Urinary bladder (tissue), 4 donors: Measurements from ENCODE around the gene HBM. TPM values are rescaled to one million over a fixed set of nuclear protein-coding genes. Genes with fewer than 3 reads are reported as not detected.
"Not testable (repeated sequence)": the region's sequence is repeated elsewhere in the genome, so short reads cannot be mapped to it uniquely, and the experiment has no call there.

Experiments
- DNase-seq: peaks from one replicate; pipeline ENCODE4 v3.0.0-alpha.2; 2015; ENCODE audit errors: extremely low spot score
- H3K27ac ChIP-seq: one replicate; pipeline ENCODE4 v1.5.1; 2013; ENCODE audit warnings: low read depth, mild to moderate bottlenecking, moderate library complexity
- H3K36me3 ChIP-seq: one replicate; pipeline ENCODE4 v1.6.1; 2013; ENCODE audit warnings: mild to moderate bottlenecking, moderate library complexity; ENCODE audit not compliant: insufficient read depth
- H3K4me1 ChIP-seq: one replicate; pipeline ENCODE4 v1.6.1; 2013; ENCODE audit warnings: mild to moderate bottlenecking, moderate library complexity; ENCODE audit not compliant: insufficient read depth
- H3K4me3 ChIP-seq: one replicate; pipeline ENCODE4 v1.5.1; 2013; ENCODE audit warnings: low read depth, low read length
- WGBS: extraction: QIAGEN DNeasy Blood & Tissue Kit; methylation state at CpG from one replicate; pipeline ENCODE4 v1.1.7; 2013; 5-methylcytosine and 5-hydroxymethylcytosine counted together
- polyA plus RNA-seq: library from polyadenylated mRNA; stranded (reverse); fragments of 200-250 nt; gene quantifications from one replicate; pipeline ENCODE4 v1.2.3, GENCODE V29; 2013
- total RNA-seq: library from RNA; depleted of rRNA; stranded (reverse); fragments of >200 nt; gene quantifications from one replicate; pipeline ENCODE4 v1.2.3, GENCODE V29; 2014
- donor health status: healthy with polysubstance abuse.
- donor health status: healthy.

Gene HBM
- total RNA-seq (14.8 TPM), polyA plus RNA-seq (not detected)

DNA sequence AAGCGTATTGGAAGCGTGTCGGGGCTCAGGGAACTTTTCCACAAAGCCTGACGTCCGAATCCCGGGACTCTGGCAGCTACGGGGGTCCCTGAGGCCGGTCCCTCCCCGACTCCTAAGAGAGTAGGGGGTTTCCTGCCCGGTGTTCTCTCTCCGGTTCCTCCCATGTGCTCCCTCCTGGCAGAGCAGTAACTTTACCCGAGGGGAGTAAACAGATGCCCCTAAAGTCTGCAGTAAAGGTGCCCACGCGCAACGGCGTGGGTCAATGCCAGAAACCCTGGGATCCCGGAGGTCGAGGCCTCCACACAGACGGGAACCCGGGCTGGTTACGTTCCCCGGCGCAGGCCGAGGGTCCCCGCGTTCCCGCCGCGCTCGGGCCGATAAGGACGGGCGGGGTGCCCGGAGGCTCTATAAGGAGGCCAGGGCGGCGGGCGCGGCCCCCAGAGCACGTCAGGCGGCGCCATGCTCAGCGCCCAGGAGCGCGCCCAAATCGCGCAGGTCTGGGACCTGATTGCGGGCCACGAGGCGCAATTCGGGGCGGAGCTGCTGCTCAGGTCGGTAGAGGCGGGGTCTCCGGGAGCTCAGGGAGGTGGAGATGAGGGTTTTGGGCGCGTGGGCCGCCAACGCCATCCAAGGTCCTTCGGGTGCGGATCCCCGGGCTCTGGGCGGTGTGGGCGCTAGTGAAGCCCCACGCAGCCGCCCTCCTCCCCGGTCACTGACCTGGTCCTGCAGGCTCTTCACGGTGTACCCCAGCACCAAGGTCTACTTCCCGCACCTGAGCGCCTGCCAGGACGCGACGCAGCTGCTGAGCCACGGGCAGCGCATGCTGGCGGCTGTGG is at the start of gene HBM:
Gene HBM (plus strand): TSS at position 440 of the 836 bp plus-strand sequence. CDS start 20 bp downstream, at position 460.
- no peaks in the 10 kb centered on the region for H3K4me1 ChIP-seq
- H3K4me3 ChIP-seq, result no peak within 1 kb of the TSS
- 3% methylated on average over 75 of the region's 75 CpGs for WGBS
- no peaks in the 10 kb centered on the region for H3K36me3 ChIP-seq
- H3K27ac ChIP-seq, result no peak within 1 kb of the TSS
- no peak for DNase-seq

DNA sequence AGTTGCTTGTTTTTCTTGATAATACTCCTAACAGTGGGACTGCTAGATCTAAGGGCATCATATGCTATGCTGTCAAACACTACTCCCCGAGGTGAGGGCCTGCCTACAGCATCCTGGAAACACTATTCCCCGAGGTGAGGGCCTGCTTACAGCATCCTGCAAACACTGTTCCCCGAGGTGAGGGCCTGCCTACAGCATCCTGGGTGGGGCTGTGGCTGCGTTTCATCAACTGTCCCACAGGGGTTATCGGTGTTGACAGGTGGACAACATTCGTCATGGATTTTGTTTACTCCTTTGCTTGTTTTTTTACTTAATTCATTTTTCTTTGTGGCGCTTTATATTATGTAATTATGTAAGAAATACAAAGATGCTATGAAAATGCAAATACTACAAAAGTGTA is 49.8 kb upstream of the HBM start:
- Histone ChIP-seq H3K4me1 (no peaks in the 10 kb centered on the region), H3K4me3 (no peak overlapping the region), H3K27ac (no peak overlapping the region), H3K36me3 (no peaks in the 10 kb centered on the region)
- DNase-seq, result no peak
- 79% methylated on average over 7 of the region's 7 CpGs for WGBS

GRCh38 chr16:117379-118365 is 48.1 kb upstream of the HBM start:
- H3K27ac ChIP-seq, result no peak overlapping the region
- H3K4me1 ChIP-seq, result no peaks in the 10 kb centered on the region
- WGBS, result 68% methylated on average over 19 of the region's 19 CpGs
- H3K36me3 ChIP-seq, result no peaks in the 10 kb centered on the region
- no peak for DNase-seq
- no peak overlapping the region for H3K4me3 ChIP-seq

- WGBS, result 94% methylated on average over 2 of the region's 2 CpGs
- H3K36me3 ChIP-seq, result no peaks in the 10 kb centered on the region
Observed at GRCh38 chr16:118857-119256, 46.9 kb upstream of the HBM start.

GRCh38 chr16:119295-119694 is 46.5 kb upstream of the HBM start:
- Histone ChIP-seq H3K36me3 (no peaks in the 10 kb centered on the region), H3K4me1 (no peaks in the 10 kb centered on the region), H3K27ac (no peak overlapping the region), H3K4me3 (no peak overlapping the region)
- 91% methylated on average over 5 of the region's 5 CpGs for WGBS
- no peak for DNase-seq

More at GRCh38 chr16:118857-119256, 46.9 kb upstream of the HBM start:
- no peak overlapping the region for H3K4me3 ChIP-seq
- H3K27ac ChIP-seq, result no peak overlapping the region
- no peaks in the 10 kb centered on the region for H3K4me1 ChIP-seq
- DNase-seq, result no peak

DNA sequence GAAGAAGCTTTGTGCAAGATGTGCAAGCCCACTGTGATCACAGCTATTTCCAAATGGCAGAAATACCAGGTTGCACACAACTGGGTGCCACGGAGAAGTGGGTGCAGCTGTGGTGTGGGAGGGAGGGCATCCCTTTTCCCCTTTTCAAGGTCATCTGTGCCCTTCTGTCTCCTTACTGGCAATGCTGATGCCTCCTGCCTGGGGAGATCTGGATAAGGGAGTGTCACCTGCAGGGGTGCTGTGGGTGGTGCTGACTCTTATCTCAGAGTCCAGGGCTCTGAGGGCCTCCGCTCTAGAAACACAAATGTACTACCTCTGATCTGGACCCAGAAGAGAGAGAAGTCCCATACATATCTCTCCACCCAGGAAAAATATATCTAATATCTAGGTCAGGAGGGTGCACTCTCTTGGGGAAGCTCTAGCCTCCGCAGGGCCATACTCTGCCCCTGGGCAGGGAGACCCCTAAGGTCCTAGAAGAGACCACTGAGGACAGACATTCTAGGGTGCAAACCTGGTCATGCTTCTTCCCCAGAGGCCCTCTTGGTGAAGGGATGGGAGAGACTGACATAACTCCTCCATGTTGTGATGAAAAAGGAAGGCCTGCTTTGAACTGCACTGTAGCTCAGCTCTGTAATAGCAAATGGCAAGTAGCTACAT is 45.8 kb upstream of the HBM start:
- no peak overlapping the region for H3K4me3 ChIP-seq
- no peaks in the 10 kb centered on the region for H3K4me1 ChIP-seq
- no peaks in the 10 kb centered on the region for H3K36me3 ChIP-seq
- DNase-seq, result no peak
- WGBS, result 91% methylated on average over 3 of the region's 3 CpGs
- no peak overlapping the region for H3K27ac ChIP-seq

- no peaks in the 10 kb centered on the region for H3K36me3 ChIP-seq
Observed at GRCh38 chr16:120756-121155, 45.0 kb upstream of the HBM start.

DNA sequence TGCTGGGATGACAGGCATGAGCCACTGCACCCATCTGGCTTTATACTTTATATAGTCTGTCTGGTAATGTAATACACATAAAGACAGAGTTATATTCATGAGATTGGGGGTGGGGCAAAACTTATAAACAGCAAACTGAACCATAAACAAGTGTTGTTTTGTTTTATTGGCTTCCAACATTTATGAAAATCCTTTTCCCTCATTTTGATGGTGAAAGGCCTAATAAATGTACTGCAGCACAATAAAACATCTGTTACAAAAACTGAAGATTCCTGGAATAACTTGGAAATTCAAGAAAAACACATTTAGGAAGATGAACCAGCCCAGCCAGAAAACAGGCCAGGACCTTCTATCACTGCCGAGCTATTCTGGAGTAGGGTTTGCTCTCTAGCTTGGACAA is 43.4 kb upstream of the HBM start:
- 51% methylated on average over 1 of the region's 1 CpG for WGBS

More at GRCh38 chr16:120756-121155, 45.0 kb upstream of the HBM start:
- no peak for DNase-seq
- Histone ChIP-seq H3K27ac (no peak overlapping the region), H3K4me1 (no peaks in the 10 kb centered on the region), H3K4me3 (no peak overlapping the region)
- WGBS, result 95% methylated on average over 2 of the region's 2 CpGs

DNA sequence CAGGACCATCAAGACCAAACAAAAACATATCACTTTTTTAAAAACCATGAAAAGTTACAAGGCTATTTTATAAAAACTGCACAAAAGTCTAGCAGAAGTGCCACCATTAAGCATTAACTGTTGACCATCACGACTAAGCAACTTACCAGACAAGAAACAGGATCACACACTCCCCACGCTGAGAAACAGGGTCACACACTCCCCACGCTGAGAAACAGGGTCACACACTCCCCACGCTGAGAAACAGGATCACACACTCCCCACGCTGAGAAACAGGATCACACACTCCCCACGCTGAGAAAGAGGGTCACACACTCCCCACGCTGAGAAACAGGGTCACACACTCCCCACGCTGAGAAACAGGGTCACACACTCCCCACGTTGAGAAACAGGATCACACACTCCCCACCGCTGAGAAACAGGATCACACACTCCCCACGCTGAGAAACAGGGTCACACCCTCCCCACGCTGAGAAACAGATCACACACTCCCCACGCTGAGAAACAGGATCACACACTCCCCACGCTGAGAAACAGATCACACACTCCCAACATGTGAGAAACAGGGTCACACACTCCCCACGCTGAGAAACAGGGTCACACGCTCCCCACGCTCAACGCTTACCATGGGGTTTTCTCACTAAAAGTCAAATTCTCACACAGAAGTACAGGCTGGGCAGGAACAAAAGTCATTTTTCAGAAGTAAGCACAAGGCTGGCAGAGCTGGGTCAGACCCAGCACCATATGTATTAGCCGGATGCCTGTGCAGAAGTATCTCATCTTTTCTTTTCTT is 42.0 kb upstream of the HBM start:
- not testable (repeated sequence) for H3K4me3 ChIP-seq, DNase-seq, H3K27ac ChIP-seq, H3K4me1 ChIP-seq, H3K36me3 ChIP-seq
- WGBS, result 88% methylated on average over 19 of the region's 19 CpGs

More for the DNA sequence above, 43.4 kb upstream of the HBM start:
- no peak for DNase-seq
- Histone ChIP-seq H3K4me3 (no peak overlapping the region), H3K4me1 (no peaks in the 10 kb centered on the region), H3K36me3 (no peaks in the 10 kb centered on the region), H3K27ac (no peak overlapping the region)

- WGBS, result 83% methylated on average over 3 of the region's 3 CpGs
- H3K4me1 ChIP-seq, result no peaks in the 10 kb centered on the region
- H3K27ac ChIP-seq, result no peak overlapping the region
- DNase-seq, result no peak
- no peaks in the 10 kb centered on the region for H3K36me3 ChIP-seq
- no peak overlapping the region for H3K4me3 ChIP-seq
Observed at GRCh38 chr16:125011-125410, 40.8 kb upstream of the HBM start.

GRCh38 chr16:129075-129474 is 36.7 kb upstream of the HBM start:
- WGBS, result 94% methylated on average over 2 of the region's 2 CpGs
- H3K36me3 ChIP-seq, result no peaks in the 10 kb centered on the region
- DNase-seq, result no peak

GRCh38 chr16:130533-131173 is 35.1 kb upstream of the HBM start:
- DNase-seq, result no peak
- whole genome bisulfite sequencing, result 94% methylated on average over 15 of the region's 15 CpGs
- Histone ChIP-seq H3K4me1 (no peaks in the 10 kb centered on the region), H3K36me3 (no peaks in the 10 kb centered on the region), H3K27ac (no peak overlapping the region), H3K4me3 (no peak overlapping the region)

More at GRCh38 chr16:129075-129474, 36.7 kb upstream of the HBM start:
- H3K4me1 ChIP-seq, result no peaks in the 10 kb centered on the region
- no peak overlapping the region for H3K4me3 ChIP-seq
- no peak overlapping the region for H3K27ac ChIP-seq
